ENCODE measurements around the gene FBLN2.

DNA sequence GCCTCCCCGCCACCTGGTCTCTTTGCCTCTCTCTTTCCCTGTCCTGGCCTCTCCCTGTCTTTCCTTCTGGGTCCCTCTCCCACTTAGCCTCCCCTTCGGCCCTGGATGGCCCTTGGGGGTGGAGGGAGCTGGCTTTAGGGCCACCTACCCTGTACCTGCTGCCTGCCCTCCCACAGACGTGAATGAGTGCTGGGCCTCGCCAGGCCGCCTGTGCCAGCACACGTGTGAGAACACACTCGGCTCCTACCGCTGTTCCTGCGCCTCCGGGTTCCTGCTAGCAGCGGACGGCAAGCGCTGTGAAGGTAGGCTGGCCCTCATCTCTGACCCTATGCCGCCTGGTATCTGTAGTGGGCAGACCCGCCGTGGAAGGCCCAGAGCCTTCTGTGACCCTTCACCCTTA lies 80.7 kb downstream of the FBLN2 start:
- TF ChIP-seq, protein P1, sequence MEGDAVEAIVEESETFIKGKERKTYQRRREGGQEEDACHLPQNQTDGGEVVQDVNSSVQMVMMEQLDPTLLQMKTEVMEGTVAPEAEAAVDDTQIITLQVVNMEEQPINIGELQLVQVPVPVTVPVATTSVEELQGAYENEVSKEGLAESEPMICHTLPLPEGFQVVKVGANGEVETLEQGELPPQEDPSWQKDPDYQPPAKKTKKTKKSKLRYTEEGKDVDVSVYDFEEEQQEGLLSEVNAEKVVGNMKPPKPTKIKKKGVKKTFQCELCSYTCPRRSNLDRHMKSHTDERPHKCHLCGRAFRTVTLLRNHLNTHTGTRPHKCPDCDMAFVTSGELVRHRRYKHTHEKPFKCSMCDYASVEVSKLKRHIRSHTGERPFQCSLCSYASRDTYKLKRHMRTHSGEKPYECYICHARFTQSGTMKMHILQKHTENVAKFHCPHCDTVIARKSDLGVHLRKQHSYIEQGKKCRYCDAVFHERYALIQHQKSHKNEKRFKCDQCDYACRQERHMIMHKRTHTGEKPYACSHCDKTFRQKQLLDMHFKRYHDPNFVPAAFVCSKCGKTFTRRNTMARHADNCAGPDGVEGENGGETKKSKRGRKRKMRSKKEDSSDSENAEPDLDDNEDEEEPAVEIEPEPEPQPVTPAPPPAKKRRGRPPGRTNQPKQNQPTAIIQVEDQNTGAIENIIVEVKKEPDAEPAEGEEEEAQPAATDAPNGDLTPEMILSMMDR (IDR thresholded peaks at IDR 0.05), result no peak
- TF ChIP-seq ZFX (IDR thresholded peaks at IDR 0.05; ENCODE audit: borderline replicate concordance), result no peak

All from 22Rv1 (cell line).